SKM-1 (cell line): ENCODE data around the gene ZDHHC8.

Experiments
- DNase-seq: peaks from one replicate; lab custom pipeline; 2025; ENCODE audit not compliant: unreplicated experiment; lab: John Stamatoyannopoulos, UW

ZDHHC8 gene

GRCh38 chr22:20095521-20095920, 36.1 kb upstream of the ZDHHC8 start:
- DNase-seq = no peak

GRCh38 chr22:20096574-20097420, 34.8 kb upstream of the ZDHHC8 start:
- DNase-seq = no peak

GRCh38 chr22:20099099-20099711, 32.4 kb upstream of the ZDHHC8 start:
- DNase-seq = no peak

- DNase-seq = no peak
Observed at GRCh38 chr22:20101638-20102037, 30.0 kb upstream of the ZDHHC8 start.

- DNase-seq = no peak
Observed at GRCh38 chr22:20102203-20102780, 29.3 kb upstream of the ZDHHC8 start.

- no peak for DNase-seq
Observed at GRCh38 chr22:20105456-20106204, 26.0 kb upstream of the ZDHHC8 start.

GRCh38 chr22:20106205-20106848, 25.3 kb upstream of the ZDHHC8 start:
- no peak for DNase-seq

GRCh38 chr22:20106849-20107237, 24.8 kb upstream of the ZDHHC8 start:
- no peak for DNase-seq

GRCh38 chr22:20107471-20107901, 24.1 kb upstream of the ZDHHC8 start:
- no peak for DNase-seq

GRCh38 chr22:20107951-20108756, 23.4 kb upstream of the ZDHHC8 start:
- DNase-seq = no peak

- DNase-seq = no peak
Observed at GRCh38 chr22:20108757-20109230, 22.8 kb upstream of the ZDHHC8 start.

- DNase-seq = no peak
Observed at GRCh38 chr22:20109411-20110358, 21.9 kb upstream of the ZDHHC8 start.

- no peak for DNase-seq
Observed at GRCh38 chr22:20110359-20110985, 21.1 kb upstream of the ZDHHC8 start.

GRCh38 chr22:20111045-20111688, 20.4 kb upstream of the ZDHHC8 start:
- DNase-seq = no peak

- no peak for DNase-seq
Observed at GRCh38 chr22:20111689-20112622, 19.6 kb upstream of the ZDHHC8 start.

- DNase-seq = no peak
Observed at GRCh38 chr22:20112623-20113511, 18.7 kb upstream of the ZDHHC8 start.
